Measurements from ENCODE around the gene LRRC7.

DNA sequence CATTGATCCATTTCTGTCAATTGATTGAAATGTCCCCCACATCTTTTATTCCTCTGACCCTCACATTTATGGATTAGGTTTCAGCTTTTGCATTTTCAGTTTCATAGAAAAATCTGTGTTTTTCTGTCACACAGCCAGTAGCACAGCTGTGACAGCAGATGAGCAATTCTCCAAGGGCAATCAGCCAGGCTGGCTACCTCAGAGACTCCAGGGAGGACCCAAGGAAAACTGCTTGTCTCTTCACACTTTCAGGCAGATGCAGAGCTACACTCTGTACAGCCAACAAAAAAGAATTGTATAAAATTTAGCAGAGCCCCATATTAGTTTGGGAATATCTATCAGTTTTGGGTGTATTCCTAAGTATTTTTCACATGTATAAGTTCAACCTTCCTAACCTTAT, 257.2 kb downstream of the LRRC7 start:
- TF ChIP-seq, protein P1, sequence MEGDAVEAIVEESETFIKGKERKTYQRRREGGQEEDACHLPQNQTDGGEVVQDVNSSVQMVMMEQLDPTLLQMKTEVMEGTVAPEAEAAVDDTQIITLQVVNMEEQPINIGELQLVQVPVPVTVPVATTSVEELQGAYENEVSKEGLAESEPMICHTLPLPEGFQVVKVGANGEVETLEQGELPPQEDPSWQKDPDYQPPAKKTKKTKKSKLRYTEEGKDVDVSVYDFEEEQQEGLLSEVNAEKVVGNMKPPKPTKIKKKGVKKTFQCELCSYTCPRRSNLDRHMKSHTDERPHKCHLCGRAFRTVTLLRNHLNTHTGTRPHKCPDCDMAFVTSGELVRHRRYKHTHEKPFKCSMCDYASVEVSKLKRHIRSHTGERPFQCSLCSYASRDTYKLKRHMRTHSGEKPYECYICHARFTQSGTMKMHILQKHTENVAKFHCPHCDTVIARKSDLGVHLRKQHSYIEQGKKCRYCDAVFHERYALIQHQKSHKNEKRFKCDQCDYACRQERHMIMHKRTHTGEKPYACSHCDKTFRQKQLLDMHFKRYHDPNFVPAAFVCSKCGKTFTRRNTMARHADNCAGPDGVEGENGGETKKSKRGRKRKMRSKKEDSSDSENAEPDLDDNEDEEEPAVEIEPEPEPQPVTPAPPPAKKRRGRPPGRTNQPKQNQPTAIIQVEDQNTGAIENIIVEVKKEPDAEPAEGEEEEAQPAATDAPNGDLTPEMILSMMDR (IDR thresholded peaks at IDR 0.05): no peak
- no peak for TF ChIP-seq EZH2phosphoT487 (IDR thresholded peaks at IDR 0.05; ENCODE audit: borderline replicate concordance, low read depth)
- no peak for TF ChIP-seq TEAD4 (IDR thresholded peaks at IDR 0.05; ENCODE audit: borderline replicate concordance, insufficient read depth)
- TF ChIP-seq, protein P2, sequence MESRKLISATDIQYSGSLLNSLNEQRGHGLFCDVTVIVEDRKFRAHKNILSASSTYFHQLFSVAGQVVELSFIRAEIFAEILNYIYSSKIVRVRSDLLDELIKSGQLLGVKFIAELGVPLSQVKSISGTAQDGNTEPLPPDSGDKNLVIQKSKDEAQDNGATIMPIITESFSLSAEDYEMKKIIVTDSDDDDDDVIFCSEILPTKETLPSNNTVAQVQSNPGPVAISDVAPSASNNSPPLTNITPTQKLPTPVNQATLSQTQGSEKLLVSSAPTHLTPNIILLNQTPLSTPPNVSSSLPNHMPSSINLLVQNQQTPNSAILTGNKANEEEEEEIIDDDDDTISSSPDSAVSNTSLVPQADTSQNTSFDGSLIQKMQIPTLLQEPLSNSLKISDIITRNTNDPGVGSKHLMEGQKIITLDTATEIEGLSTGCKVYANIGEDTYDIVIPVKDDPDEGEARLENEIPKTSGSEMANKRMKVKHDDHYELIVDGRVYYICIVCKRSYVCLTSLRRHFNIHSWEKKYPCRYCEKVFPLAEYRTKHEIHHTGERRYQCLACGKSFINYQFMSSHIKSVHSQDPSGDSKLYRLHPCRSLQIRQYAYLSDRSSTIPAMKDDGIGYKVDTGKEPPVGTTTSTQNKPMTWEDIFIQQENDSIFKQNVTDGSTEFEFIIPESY (IDR thresholded peaks at IDR 0.05; ENCODE audit: borderline replicate concordance, low read depth): no peak
- no peak for TF ChIP-seq CHD2 (IDR thresholded peaks at IDR 0.05; ENCODE audit: low read length, partially characterized antibody)
- TF ChIP-seq, protein P3, sequence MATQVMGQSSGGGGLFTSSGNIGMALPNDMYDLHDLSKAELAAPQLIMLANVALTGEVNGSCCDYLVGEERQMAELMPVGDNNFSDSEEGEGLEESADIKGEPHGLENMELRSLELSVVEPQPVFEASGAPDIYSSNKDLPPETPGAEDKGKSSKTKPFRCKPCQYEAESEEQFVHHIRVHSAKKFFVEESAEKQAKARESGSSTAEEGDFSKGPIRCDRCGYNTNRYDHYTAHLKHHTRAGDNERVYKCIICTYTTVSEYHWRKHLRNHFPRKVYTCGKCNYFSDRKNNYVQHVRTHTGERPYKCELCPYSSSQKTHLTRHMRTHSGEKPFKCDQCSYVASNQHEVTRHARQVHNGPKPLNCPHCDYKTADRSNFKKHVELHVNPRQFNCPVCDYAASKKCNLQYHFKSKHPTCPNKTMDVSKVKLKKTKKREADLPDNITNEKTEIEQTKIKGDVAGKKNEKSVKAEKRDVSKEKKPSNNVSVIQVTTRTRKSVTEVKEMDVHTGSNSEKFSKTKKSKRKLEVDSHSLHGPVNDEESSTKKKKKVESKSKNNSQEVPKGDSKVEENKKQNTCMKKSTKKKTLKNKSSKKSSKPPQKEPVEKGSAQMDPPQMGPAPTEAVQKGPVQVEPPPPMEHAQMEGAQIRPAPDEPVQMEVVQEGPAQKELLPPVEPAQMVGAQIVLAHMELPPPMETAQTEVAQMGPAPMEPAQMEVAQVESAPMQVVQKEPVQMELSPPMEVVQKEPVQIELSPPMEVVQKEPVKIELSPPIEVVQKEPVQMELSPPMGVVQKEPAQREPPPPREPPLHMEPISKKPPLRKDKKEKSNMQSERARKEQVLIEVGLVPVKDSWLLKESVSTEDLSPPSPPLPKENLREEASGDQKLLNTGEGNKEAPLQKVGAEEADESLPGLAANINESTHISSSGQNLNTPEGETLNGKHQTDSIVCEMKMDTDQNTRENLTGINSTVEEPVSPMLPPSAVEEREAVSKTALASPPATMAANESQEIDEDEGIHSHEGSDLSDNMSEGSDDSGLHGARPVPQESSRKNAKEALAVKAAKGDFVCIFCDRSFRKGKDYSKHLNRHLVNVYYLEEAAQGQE (IDR thresholded peaks at IDR 0.05; ENCODE audit: low read depth, low read length): no peak

All from SK-N-SH (cell line).